Panc1 (cell line): ENCODE measurements around the gene TBC1D22A. TPM values are rescaled to one million over a fixed set of nuclear protein-coding genes. Genes with fewer than 3 reads are reported as not detected.

Experiments
- ATAC-seq: fragments of 200-7000 bp; cut with Tn5 transposase; 2 replicates; pipeline ENCODE4 v1.9.1; 2020; ENCODE audit warnings: mild to moderate bottlenecking, moderate library complexity
- BruUV-seq: library from RNA; stranded (reverse); fragments of 400-500 nt; replicated peaks from 2 replicates; lab custom pipeline; 2021; lab: Mats Ljungman, UMichigan
- CTCF ChIA-PET: fragments of 300-600 bp; sonication (Branson Sonifier 250); formaldehyde crosslinking; loops from one replicate; lab custom pipeline; 2022; ENCODE audit warnings: antibody characterized with exemption; lab: Charles Lee
- POLR2A ChIA-PET: fragments of 300-600 bp; sonication (Branson Sonifier 250); formaldehyde crosslinking; loops from one replicate; lab custom pipeline; 2022; ENCODE audit warnings: antibody characterized with exemption; lab: Charles Lee
- DNase-seq: peaks from one replicate; pipeline ENCODE4 v3.0.0-alpha.2; 2010; ENCODE audit warnings: low read depth, low spot score
- H3K27ac ChIP-seq: 2 replicates; pipeline ENCODE4 v1.5.1; 2011; ENCODE audit warnings: mild to moderate bottlenecking, low read length, inconsistent platforms
- H3K27me3 ChIP-seq: fragments of 200-500 bp; sonication (Bioruptor generic); 2 replicates; pipeline ENCODE4 v1.6.0; 2014; ENCODE audit warnings: low read length, inconsistent platforms; ENCODE audit not compliant: control insufficient read depth, insufficient read depth
- H3K36me3 ChIP-seq: fragments of 200-500 bp; sonication (Bioruptor generic); 2 replicates; pipeline ENCODE4 v1.5.1; 2014; ENCODE audit warnings: inconsistent platforms, mild to moderate bottlenecking, low read length, moderate library complexity; ENCODE audit not compliant: control insufficient read depth, insufficient read depth
- H3K4me1 ChIP-seq: 2 replicates; pipeline ENCODE4 v1.5.1; 2011; ENCODE audit warnings: inconsistent platforms, mild to moderate bottlenecking, low read length, moderate library complexity; ENCODE audit not compliant: control insufficient read depth, insufficient read depth
- H3K4me3 ChIP-seq, 2 experiments: 2 replicates each; pipeline ENCODE4 v1.5.1; 2011 to 2012; ENCODE audit warnings: low read depth in 2 of 2, low read length in 2 of 2, mild to moderate bottlenecking in 2 of 2, inconsistent platforms in 1 of 2, moderate library complexity in 1 of 2
- H3K9me3 ChIP-seq: fragments of 200-500 bp; sonication (Bioruptor generic); 2 replicates; pipeline ENCODE4 v1.5.1; 2014; ENCODE audit warnings: low read depth, mild to moderate bottlenecking, inconsistent platforms, low read length, moderate library complexity; ENCODE audit not compliant: control insufficient read depth, insufficient read depth
- POLR2AphosphoS5 ChIP-seq: IDR thresholded peaks from 2 replicates; pipeline ENCODE4 v1.6.1; 2012; ENCODE audit warnings: mild to moderate bottlenecking, low read depth, low read length, moderate library complexity
- SIN3A ChIP-seq: IDR thresholded peaks from 2 replicates; pipeline ENCODE4 v1.6.1; 2012; ENCODE audit warnings: low read depth, mild to moderate bottlenecking, low read length, moderate library complexity, borderline replicate concordance; ENCODE audit not compliant: insufficient read depth
- TCF7L2 ChIP-seq: IDR thresholded peaks from 2 replicates; pipeline ENCODE4 v1.6.1; 2011; ENCODE audit warnings: mild to moderate bottlenecking, low read depth, low read length, inconsistent platforms
- in situ Hi-C: cut with HindIII; loops from 2 replicates; pipeline ENCODE4 v1.10.0; 2016; ENCODE audit warnings: low sequenced_read_pairs, low pct_unique_long_range_greater_than_20kb
- intact Hi-C: fragments of 100-400 bp; cut with micrococcal nuclease; formaldehyde crosslinking; loops from one replicate; pipeline ENCODE4 v1.10.0; 2022; ENCODE audit not compliant: unreplicated experiment
- total RNA-seq: library from RNA; stranded (reverse); gene quantifications from one replicate; pipeline ENCODE4 v1.2.1, GENCODE V29; 2021; ENCODE audit not compliant: unreplicated experiment
- TF ChIP-seq, protein P1 (sequence below): fragments of 450-650 bp; IDR thresholded peaks from 2 replicates; pipeline ENCODE4 v1.5.1; 2017; ENCODE audit warnings: mild to moderate bottlenecking
- TF ChIP-seq, protein P2 (sequence below), 2 experiments: IDR thresholded peaks; 2 replicates each; pipeline ENCODE4 v1.6.1; 2011 to 2012; ENCODE audit warnings: low read depth in 2 of 2, control low read depth in 1 of 2, low read length in 1 of 2, mild to moderate bottlenecking in 1 of 2, moderate library complexity in 1 of 2; ENCODE audit not compliant: insufficient read depth in 1 of 2

The TBC1D22A gene
- total RNA-seq, 1 experiment from 2014 or later, result 28.7 TPM

DNA sequence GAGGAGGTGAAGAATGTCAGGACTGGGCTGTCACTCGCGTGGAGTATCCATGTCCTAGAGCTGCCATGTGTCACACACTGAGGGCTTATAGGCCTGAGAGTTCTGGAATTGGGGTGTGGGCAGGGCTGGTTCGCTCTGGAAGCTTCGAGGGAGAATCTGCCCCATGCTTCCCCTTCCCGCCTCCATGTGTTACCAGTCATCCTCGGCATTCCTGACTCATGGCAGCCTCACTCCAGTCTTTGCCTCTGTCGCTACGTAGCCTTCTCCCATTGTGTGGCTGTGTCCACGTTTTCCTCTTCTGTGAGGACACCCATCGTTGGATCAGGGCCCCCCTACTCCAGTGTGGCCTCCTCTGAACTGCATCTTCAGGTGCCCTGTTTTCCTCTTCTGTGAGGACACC lies 301.2 kb downstream of the TBC1D22A start:
- POLR2A ChIA-PET, result no interaction called here
- intact Hi-C loops, result no loop called here
- TF ChIP-seq POLR2AphosphoS5, result no peak
- TF ChIP-seq TCF7L2, result no peak
- TF ChIP-seq, protein P1, sequence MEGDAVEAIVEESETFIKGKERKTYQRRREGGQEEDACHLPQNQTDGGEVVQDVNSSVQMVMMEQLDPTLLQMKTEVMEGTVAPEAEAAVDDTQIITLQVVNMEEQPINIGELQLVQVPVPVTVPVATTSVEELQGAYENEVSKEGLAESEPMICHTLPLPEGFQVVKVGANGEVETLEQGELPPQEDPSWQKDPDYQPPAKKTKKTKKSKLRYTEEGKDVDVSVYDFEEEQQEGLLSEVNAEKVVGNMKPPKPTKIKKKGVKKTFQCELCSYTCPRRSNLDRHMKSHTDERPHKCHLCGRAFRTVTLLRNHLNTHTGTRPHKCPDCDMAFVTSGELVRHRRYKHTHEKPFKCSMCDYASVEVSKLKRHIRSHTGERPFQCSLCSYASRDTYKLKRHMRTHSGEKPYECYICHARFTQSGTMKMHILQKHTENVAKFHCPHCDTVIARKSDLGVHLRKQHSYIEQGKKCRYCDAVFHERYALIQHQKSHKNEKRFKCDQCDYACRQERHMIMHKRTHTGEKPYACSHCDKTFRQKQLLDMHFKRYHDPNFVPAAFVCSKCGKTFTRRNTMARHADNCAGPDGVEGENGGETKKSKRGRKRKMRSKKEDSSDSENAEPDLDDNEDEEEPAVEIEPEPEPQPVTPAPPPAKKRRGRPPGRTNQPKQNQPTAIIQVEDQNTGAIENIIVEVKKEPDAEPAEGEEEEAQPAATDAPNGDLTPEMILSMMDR, result no peak
- TF ChIP-seq SIN3A, result no peak
- TF ChIP-seq, protein P2, sequence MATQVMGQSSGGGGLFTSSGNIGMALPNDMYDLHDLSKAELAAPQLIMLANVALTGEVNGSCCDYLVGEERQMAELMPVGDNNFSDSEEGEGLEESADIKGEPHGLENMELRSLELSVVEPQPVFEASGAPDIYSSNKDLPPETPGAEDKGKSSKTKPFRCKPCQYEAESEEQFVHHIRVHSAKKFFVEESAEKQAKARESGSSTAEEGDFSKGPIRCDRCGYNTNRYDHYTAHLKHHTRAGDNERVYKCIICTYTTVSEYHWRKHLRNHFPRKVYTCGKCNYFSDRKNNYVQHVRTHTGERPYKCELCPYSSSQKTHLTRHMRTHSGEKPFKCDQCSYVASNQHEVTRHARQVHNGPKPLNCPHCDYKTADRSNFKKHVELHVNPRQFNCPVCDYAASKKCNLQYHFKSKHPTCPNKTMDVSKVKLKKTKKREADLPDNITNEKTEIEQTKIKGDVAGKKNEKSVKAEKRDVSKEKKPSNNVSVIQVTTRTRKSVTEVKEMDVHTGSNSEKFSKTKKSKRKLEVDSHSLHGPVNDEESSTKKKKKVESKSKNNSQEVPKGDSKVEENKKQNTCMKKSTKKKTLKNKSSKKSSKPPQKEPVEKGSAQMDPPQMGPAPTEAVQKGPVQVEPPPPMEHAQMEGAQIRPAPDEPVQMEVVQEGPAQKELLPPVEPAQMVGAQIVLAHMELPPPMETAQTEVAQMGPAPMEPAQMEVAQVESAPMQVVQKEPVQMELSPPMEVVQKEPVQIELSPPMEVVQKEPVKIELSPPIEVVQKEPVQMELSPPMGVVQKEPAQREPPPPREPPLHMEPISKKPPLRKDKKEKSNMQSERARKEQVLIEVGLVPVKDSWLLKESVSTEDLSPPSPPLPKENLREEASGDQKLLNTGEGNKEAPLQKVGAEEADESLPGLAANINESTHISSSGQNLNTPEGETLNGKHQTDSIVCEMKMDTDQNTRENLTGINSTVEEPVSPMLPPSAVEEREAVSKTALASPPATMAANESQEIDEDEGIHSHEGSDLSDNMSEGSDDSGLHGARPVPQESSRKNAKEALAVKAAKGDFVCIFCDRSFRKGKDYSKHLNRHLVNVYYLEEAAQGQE (IDR thresholded peaks at IDR 0.05; ENCODE audit: insufficient read depth in 1 of 2, low read depth in 2 of 2, low read length in 1 of 2), result no peak

DNA sequence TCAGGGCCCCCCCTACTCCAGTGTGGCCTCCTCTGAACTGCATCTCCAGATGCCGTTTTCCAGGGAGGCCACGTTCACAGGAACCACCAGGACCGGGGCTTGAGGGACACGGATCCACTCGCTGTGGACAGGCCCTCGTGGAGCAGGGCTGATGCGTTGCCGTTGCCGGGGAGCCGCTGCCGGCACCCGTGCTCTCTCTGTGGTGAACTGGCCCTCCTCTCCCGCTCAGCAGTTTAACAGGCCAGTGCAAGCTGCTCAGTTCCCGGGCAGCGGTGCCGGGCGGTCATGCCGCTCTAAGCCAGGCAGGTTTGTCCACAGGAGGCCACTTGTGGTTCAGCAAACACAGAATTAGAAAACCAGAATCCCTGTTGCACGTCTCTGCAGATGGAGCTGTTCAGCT lies 301.6 kb downstream of the TBC1D22A start:
- no peak overlapping the region for H3K27ac ChIP-seq
- H3K4me1 ChIP-seq, result no peaks in the 10 kb centered on the region
- no peaks in the 10 kb centered on the region for H3K9me3 ChIP-seq
- in situ Hi-C loops (no loop called here), intact Hi-C loops (no loop called here)
- ChIA-PET CTCF (no interaction called here), POLR2A (no interaction called here)
- DNase-seq, result no peak
- no peak for ATAC-seq
- TF ChIP-seq POLR2AphosphoS5, result no peak
- H3K27me3 ChIP-seq, result no peaks in the 10 kb centered on the region
- no peaks in the 10 kb centered on the region for H3K36me3 ChIP-seq
- no TSS peak for BruUV-seq
- H3K4me3 ChIP-seq, result no peak overlapping the region

More for the DNA sequence above, 301.2 kb downstream of the TBC1D22A start:
- Histone ChIP-seq H3K27ac (no peak overlapping the region), H3K36me3 (no peaks in the 10 kb centered on the region), H3K4me3 (no peak overlapping the region), H3K4me1 (no peaks in the 10 kb centered on the region), H3K9me3 (no peaks in the 10 kb centered on the region), H3K27me3 (no peaks in the 10 kb centered on the region)
- ATAC-seq (no peak), DNase-seq (no peak)
- no TSS peak for BruUV-seq
- in situ Hi-C loops, result no loop called here
- CTCF ChIA-PET, result no interaction called here

DNA sequence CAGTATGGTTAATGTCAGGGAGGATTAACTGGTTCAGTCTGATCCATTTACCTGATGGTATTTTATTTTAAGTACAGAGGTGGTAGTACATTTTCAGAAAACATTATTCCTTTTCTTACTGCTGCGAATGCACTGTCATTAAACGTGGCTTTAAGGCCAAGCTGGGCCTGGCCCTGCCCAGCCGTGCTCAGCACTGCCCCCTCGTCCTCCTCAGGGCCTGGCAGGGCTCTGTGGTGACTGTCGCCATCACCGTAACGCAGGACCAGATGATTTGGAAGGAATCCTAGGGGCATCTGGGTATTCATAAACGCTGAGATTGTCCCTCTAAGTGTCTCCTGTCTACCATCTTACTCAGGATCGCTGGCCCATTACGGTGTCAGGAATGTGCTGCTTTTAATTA lies 302.0 kb downstream of the TBC1D22A start:
- ChIA-PET POLR2A (no interaction called here), CTCF (no interaction called here)
- no peaks in the 10 kb centered on the region for H3K36me3 ChIP-seq
- TF ChIP-seq SIN3A (no peak), TCF7L2 (no peak), POLR2AphosphoS5 (no peak)
- TF ChIP-seq, protein P1, result no peak
- TF ChIP-seq, protein P2 (IDR thresholded peaks at IDR 0.05; ENCODE audit: insufficient read depth in 1 of 2, low read depth in 2 of 2, low read length in 1 of 2), result no peak
- ATAC-seq (no peak), DNase-seq (no peak)
- in situ Hi-C loops, result no loop called here
- H3K27me3 ChIP-seq, result no peaks in the 10 kb centered on the region
- H3K27ac ChIP-seq, result no peak overlapping the region
- no peaks in the 10 kb centered on the region for H3K4me1 ChIP-seq
- H3K9me3 ChIP-seq, result no peaks in the 10 kb centered on the region
- no peak overlapping the region for H3K4me3 ChIP-seq
- intact Hi-C loops, result no loop called here
- no TSS peak for BruUV-seq
